OCI-LY7 (cell line): Measurements from ENCODE around the gene MSLN. TPM values are rescaled to one million over a fixed set of nuclear protein-coding genes. Genes with fewer than 3 reads are reported as not detected.

Experiments
- BruUV-seq: library from RNA; stranded (reverse); fragments of 400-500 nt; replicated peaks from 2 replicates; lab custom pipeline; 2021; lab: Mats Ljungman, UMichigan
- CTCF ChIA-PET: fragments of 300-600 bp; sonication (Branson Sonifier 250); formaldehyde crosslinking; loops from one replicate; lab custom pipeline; 2022; ENCODE audit warnings: antibody characterized with exemption; ENCODE audit not compliant: unreplicated experiment; lab: Charles Lee
- POLR2A ChIA-PET: fragments of 300-600 bp; sonication (Branson Sonifier 250); formaldehyde crosslinking; loops from one replicate; lab custom pipeline; 2022; ENCODE audit warnings: antibody characterized with exemption; lab: Charles Lee
- DNase-seq: peaks from one replicate; pipeline ENCODE4 v3.0.0-alpha.2; 2015; ENCODE audit warnings: low spot score
- H2AFZ ChIP-seq: fragments of 200-600 bp; sonication (generic), shearing (Covaris generic); 2 replicates; pipeline ENCODE4 v1.6.1; 2014; ENCODE audit warnings: mild to moderate bottlenecking, antibody characterized with exemption, low read length, moderate library complexity
- H3K27ac ChIP-seq: fragments of 200-600 bp; sonication (generic); 2 replicates; pipeline ENCODE4 v1.5.1; 2014; ENCODE audit warnings: mixed run types, low read depth, mild to moderate bottlenecking, moderate library complexity, low read length, inconsistent platforms; ENCODE audit not compliant: poor library complexity, severe bottlenecking
- H3K36me3 ChIP-seq: fragments of 200-600 bp; sonication (generic); 2 replicates; pipeline ENCODE4 v1.6.1; 2014; ENCODE audit warnings: mild to moderate bottlenecking, antibody characterized with exemption, low read length, moderate library complexity, mixed read lengths; ENCODE audit not compliant: insufficient read depth
- H3K4me1 ChIP-seq: fragments of 200-600 bp; sonication (generic); 2 replicates; pipeline ENCODE4 v1.5.1; 2014; ENCODE audit warnings: mild to moderate bottlenecking, low read length; ENCODE audit not compliant: insufficient read depth, poor library complexity, severe bottlenecking
- H3K4me2 ChIP-seq: fragments of 200-600 bp; sonication (generic); 2 replicates; pipeline ENCODE4 v1.6.1; 2014; ENCODE audit warnings: mild to moderate bottlenecking, low read length
- H3K4me3 ChIP-seq: fragments of 200-600 bp; sonication (generic); 2 replicates; pipeline ENCODE4 v1.5.1; 2014; ENCODE audit warnings: mild to moderate bottlenecking, low read depth, low read length; ENCODE audit not compliant: poor library complexity, severe bottlenecking
- H3K79me2 ChIP-seq: fragments of 200-600 bp; sonication (generic); 2 replicates; pipeline ENCODE4 v1.6.1; 2016; ENCODE audit warnings: low read depth, mild to moderate bottlenecking, low read length, moderate library complexity, mixed read lengths; ENCODE audit not compliant: insufficient read depth
- H3K9me2 ChIP-seq: fragments of 200-600 bp; sonication (generic); 2 replicates; pipeline ENCODE4 v1.6.1; 2016; ENCODE audit warnings: mild to moderate bottlenecking, low read length, mixed read lengths; ENCODE audit not compliant: insufficient read depth
- H3K9me3 ChIP-seq: fragments of 200-600 bp; sonication (generic); 2 replicates; pipeline ENCODE4 v1.6.1; 2014; ENCODE audit warnings: mild to moderate bottlenecking, mixed run types, low read length, mixed read lengths
- H4K20me1 ChIP-seq: fragments of 200-600 bp; sonication (generic); 2 replicates; pipeline ENCODE4 v1.6.1; 2014; ENCODE audit warnings: mild to moderate bottlenecking, antibody characterized with exemption, low read length, moderate library complexity, mixed read lengths; ENCODE audit not compliant: insufficient read depth
- CTCF ChIP-seq: fragments of 200-600 bp; sonication (generic); conservative IDR thresholded peaks from 2 replicates; pipeline ENCODE4 v1.5.1; 2014; ENCODE audit warnings: mild to moderate bottlenecking, antibody characterized with exemption, low read length, moderate library complexity, mixed read lengths
- EZH2phosphoT487 ChIP-seq: fragments of 200-600 bp; sonication (generic); IDR thresholded peaks from 2 replicates; pipeline ENCODE4 v1.6.1; 2018; ENCODE audit warnings: low read depth, borderline replicate concordance, mild to moderate bottlenecking, mixed run types, antibody characterized with exemption, low read length, moderate library complexity, mixed read lengths
- intact Hi-C: fragments of 100-400 bp; cut with micrococcal nuclease; formaldehyde crosslinking; loops from one replicate; pipeline ENCODE4 v1.10.0; 2022; ENCODE audit not compliant: unreplicated experiment
- total RNA-seq, 2 experiments: library from RNA; depleted of rRNA in 1 of 2; stranded (reverse); fragments of >200 nt in 1 of 2; shearing (Covaris generic) in 1 of 2; gene quantifications; 2 replicates each; pipeline ENCODE4 v1.2.3, GENCODE V29; 2014 to 2022

MSLN gene
- total RNA-seq, 2 experiments from 2014 or later: 0.13 to 0.44 TPM

- Histone ChIP-seq H3K9me2 (no peaks in the 10 kb centered on the region), H3K4me2 (no peak overlapping the region), H3K4me3 (no peak overlapping the region), H3K4me1 (peaks cover 24% of the 10 kb centered on the region), H3K9me3 (no peaks in the 10 kb centered on the region), H3K79me2 (peaks cover 17% of the 10 kb centered on the region), H4K20me1 (no peaks in the 10 kb centered on the region), H2AFZ (no peak overlapping the region), H3K36me3 (peaks cover 79% of the 10 kb centered on the region), H3K27ac (no peak overlapping the region)
- BruUV-seq: no TSS peak
- intact Hi-C loops: no loop called here
- ChIA-PET POLR2A (no interaction called here), CTCF (no interaction called here)
- no peak for TF ChIP-seq CTCF
- TF ChIP-seq EZH2phosphoT487: no peak
- DNase-seq: no peak
Measured at GRCh38 chr16:732332-732731, 28.2 kb upstream of the MSLN start.

- DNase-seq: no peak
- Histone ChIP-seq H3K4me3 (no peak overlapping the region), H3K9me3 (no peaks in the 10 kb centered on the region), H4K20me1 (no peaks in the 10 kb centered on the region), H3K36me3 (peaks cover 81% of the 10 kb centered on the region), H3K27ac (no peak overlapping the region), H3K4me1 (peaks cover 30% of the 10 kb centered on the region), H3K4me2 (no peak overlapping the region), H3K79me2 (peaks cover 18% of the 10 kb centered on the region), H2AFZ (no peak overlapping the region), H3K9me2 (no peaks in the 10 kb centered on the region)
- BruUV-seq: no TSS peak
- ChIA-PET POLR2A (interaction anchor here (0.8 kb wide), 1 partner anchor 17 kb away, joined by 3 read pairs; no protein-coding TSS in a partner anchor), CTCF (no interaction called here)
- intact Hi-C loops: no loop called here
- TF ChIP-seq EZH2phosphoT487 (no peak), CTCF (0 out of 2 replicates have a peak, but pooled peaks have one; percentile 44)
Measured at GRCh38 chr16:732936-733335, 27.6 kb upstream of the MSLN start.

GRCh38 chr16:733382-734207, 26.9 kb upstream of the MSLN start:
- H3K4me2 ChIP-seq: no peak overlapping the region
- no peak for DNase-seq
- BruUV-seq: no TSS peak
- H3K27ac ChIP-seq: no peak overlapping the region
- H2AFZ ChIP-seq: no peak overlapping the region
- peaks cover 18% of the 10 kb centered on the region for H3K79me2 ChIP-seq
- ChIA-PET CTCF (no interaction called here), POLR2A (interaction anchor here (0.8 kb wide), 1 partner anchor 18 kb away, joined by 3 read pairs; no protein-coding TSS in a partner anchor)
- intact Hi-C loops: no loop called here
- H3K4me1 ChIP-seq: peaks cover 31% of the 10 kb centered on the region
- no peak for TF ChIP-seq EZH2phosphoT487
- TF ChIP-seq CTCF: peak; percentile 78
- H3K9me2 ChIP-seq: no peaks in the 10 kb centered on the region
- no peaks in the 10 kb centered on the region for H4K20me1 ChIP-seq
- no peaks in the 10 kb centered on the region for H3K9me3 ChIP-seq
- H3K4me3 ChIP-seq: no peak overlapping the region
- H3K36me3 ChIP-seq: peaks cover 81% of the 10 kb centered on the region
